ENCODE measurements around the gene PSMD1.
"Not testable (repeated sequence)": the region's sequence is repeated elsewhere in the genome, so short reads cannot be mapped to it uniquely, and the experiment has no call there.

The PSMD1 gene

GRCh38 chr2:231115651-231116050 lies 59.0 kb downstream of the PSMD1 start:
- DNase-seq (ENCODE audit: low read depth, low spot score) = no peak

GRCh38 chr2:231117148-231117547 lies 60.5 kb downstream of the PSMD1 start:
- DNase-seq (ENCODE audit: low read depth, low spot score) = no peak

- DNase-seq (ENCODE audit: low read depth, low spot score) = no peak
Measured at GRCh38 chr2:231117922-231118613, 61.4 kb downstream of the PSMD1 start.

GRCh38 chr2:231118614-231118942 lies 61.9 kb downstream of the PSMD1 start:
- DNase-seq (ENCODE audit: low read depth, low spot score) = no peak

- DNase-seq (ENCODE audit: low read depth, low spot score) = peak; percentile 16
Measured at GRCh38 chr2:231123362-231123898, 66.8 kb downstream of the PSMD1 start.

GRCh38 chr2:231124838-231125568 lies 68.3 kb downstream of the PSMD1 start, which contains the start of gene HTR2B:
TSS of gene HTR2B (minus strand) at chr2:231125042. CDS start at chr2:231123764, 1,278 bp downstream.
- DNase-seq (ENCODE audit: low read depth, low spot score) = no peak

- no peak for DNase-seq (ENCODE audit: low read depth, low spot score)
Measured at GRCh38 chr2:231126123-231126522, 69.5 kb downstream of the PSMD1 start.

GRCh38 chr2:231127480-231127879 lies 70.8 kb downstream of the PSMD1 start:
- DNase-seq (ENCODE audit: low read depth, low spot score) = no peak

- DNase-seq (ENCODE audit: low read depth, low spot score) = no peak
Measured at GRCh38 chr2:231127936-231128335, 71.3 kb downstream of the PSMD1 start.

GRCh38 chr2:231128541-231128940 lies 71.9 kb downstream of the PSMD1 start:
- no peak for DNase-seq (ENCODE audit: low read depth, low spot score)

- DNase-seq (ENCODE audit: low read depth, low spot score) = no peak
Measured at GRCh38 chr2:231129216-231129615, 72.5 kb downstream of the PSMD1 start.

GRCh38 chr2:231130336-231131056 lies 73.8 kb downstream of the PSMD1 start:
- DNase-seq (ENCODE audit: low read depth, low spot score) = no peak

GRCh38 chr2:231132129-231132528 lies 75.5 kb downstream of the PSMD1 start:
- DNase-seq (ENCODE audit: low read depth, low spot score) = no peak

- DNase-seq (ENCODE audit: low read depth, low spot score) = no peak
Measured at GRCh38 chr2:231133365-231134099, 76.9 kb downstream of the PSMD1 start.

GRCh38 chr2:231134910-231135655 lies 78.4 kb downstream of the PSMD1 start:
- DNase-seq (ENCODE audit: low read depth, low spot score) = no peak

- no peak for DNase-seq (ENCODE audit: low read depth, low spot score)
Measured at GRCh38 chr2:231138699-231139098, 82.0 kb downstream of the PSMD1 start.

- no peak for DNase-seq (ENCODE audit: low read depth, low spot score)
Measured at GRCh38 chr2:231139796-231140195, 83.1 kb downstream of the PSMD1 start.

- DNase-seq (ENCODE audit: low read depth, low spot score) = not testable (repeated sequence)
Measured at GRCh38 chr2:231140808-231141207, 84.1 kb downstream of the PSMD1 start.

GRCh38 chr2:231144896-231145295 lies 88.2 kb downstream of the PSMD1 start:
- no peak for DNase-seq (ENCODE audit: low read depth, low spot score)

- DNase-seq (ENCODE audit: low read depth, low spot score) = no peak
Measured at GRCh38 chr2:231146665-231147064, 90.0 kb downstream of the PSMD1 start.

Measured in ELF-1 (cell line).